Liver (tissue), 9 donors: ENCODE measurements around the gene TPSB2. TPM values are rescaled to one million over a fixed set of nuclear protein-coding genes. Genes with fewer than 3 reads are reported as not detected.

Experiments used
- DNase-seq: peaks from one replicate; pipeline ENCODE4 v3.0.0-alpha.2; 2017; ENCODE audit warnings: low spot score
- H3K27ac ChIP-seq, 2 donors: one replicate each; pipeline ENCODE4 v1.7.0; 2013; ENCODE audit warnings: inconsistent platforms in 2 of 2, low read length in 2 of 2, control low read depth in 1 of 2, low read depth in 1 of 2, mild to moderate bottlenecking in 1 of 2
- H3K27me3 ChIP-seq, 4 donors: one replicate each; pipeline versions ENCODE4 v1.6.1 to v1.7.0; 2013; ENCODE audit warnings: low read length in 3 of 4, inconsistent platforms in 1 of 4, mild to moderate bottlenecking in 1 of 4, moderate library complexity in 1 of 4; ENCODE audit not compliant: control insufficient read depth in 4 of 4, insufficient read depth in 4 of 4
- H3K36me3 ChIP-seq, 4 donors: one replicate each; pipeline versions ENCODE4 v1.6.1 to v1.7.0; 2013; ENCODE audit warnings: low read length in 3 of 4, mild to moderate bottlenecking in 3 of 4, low read depth in 1 of 4, moderate library complexity in 1 of 4; ENCODE audit not compliant: control insufficient read depth in 4 of 4, insufficient read depth in 3 of 4
- H3K4me1 ChIP-seq, 4 donors: one replicate each; pipeline versions ENCODE4 v1.6.1 to v1.7.0; 2013; ENCODE audit warnings: low read length in 3 of 4, mild to moderate bottlenecking in 3 of 4, moderate library complexity in 1 of 4; ENCODE audit not compliant: control insufficient read depth in 4 of 4, insufficient read depth in 4 of 4
- H3K4me3 ChIP-seq, 3 donors: one replicate each; pipeline versions ENCODE4 v1.6.1 to v1.7.0; 2013; ENCODE audit warnings: low read length in 3 of 3, control low read depth in 1 of 3, low read depth in 1 of 3, mild to moderate bottlenecking in 1 of 3
- H3K9ac ChIP-seq, 2 donors: one replicate each; pipeline ENCODE4 v1.7.0; 2013; ENCODE audit warnings: low read length in 2 of 2, mild to moderate bottlenecking in 2 of 2, moderate library complexity in 2 of 2, control low read depth in 1 of 2, low read depth in 1 of 2
- H3K9me3 ChIP-seq, 4 donors: one replicate each; pipeline versions ENCODE4 v1.6.1 to v1.7.0; 2013; ENCODE audit warnings: low read length in 3 of 4; ENCODE audit not compliant: control insufficient read depth in 4 of 4
- ATF3 ChIP-seq: IDR thresholded peaks from 2 replicates; pipeline ENCODE4 v1.6.1; 2016; ENCODE audit warnings: antibody characterized with exemption
- CTCF ChIP-seq: fragments of 150-350 bp; IDR thresholded peaks from 2 replicates; pipeline ENCODE4 v1.5.1; 2017; ENCODE audit warnings: improper control_type of control experiment, low read depth, low read length; ENCODE audit not compliant: missing input control
- FOXA1 ChIP-seq: IDR thresholded peaks from 2 replicates; pipeline ENCODE4 v1.6.1; 2016; ENCODE audit warnings: antibody characterized with exemption
- GABPA ChIP-seq, 2 donors: IDR thresholded peaks in 1 of 2; conservative IDR thresholded peaks in 1 of 2; 2 replicates each; pipeline ENCODE4 v1.6.1; 2016; ENCODE audit warnings: antibody characterized with exemption in 2 of 2, mild to moderate bottlenecking in 1 of 2, moderate library complexity in 1 of 2
- HNF4A ChIP-seq, 2 donors: conservative IDR thresholded peaks; 2 replicates each; pipeline ENCODE4 v1.6.1; 2016; ENCODE audit warnings: antibody characterized with exemption in 2 of 2, mild to moderate bottlenecking in 2 of 2
- HNF4G ChIP-seq: IDR thresholded peaks from 2 replicates; pipeline ENCODE4 v1.6.1; 2016; ENCODE audit warnings: antibody characterized with exemption
- NR2F2 ChIP-seq: IDR thresholded peaks from 2 replicates; pipeline ENCODE4 v1.6.1; 2016; ENCODE audit warnings: antibody characterized with exemption
- REST ChIP-seq: IDR thresholded peaks from 2 replicates; pipeline ENCODE4 v1.6.1; 2016; ENCODE audit warnings: antibody characterized with exemption, mild to moderate bottlenecking
- SP1 ChIP-seq: IDR thresholded peaks from 2 replicates; pipeline ENCODE4 v1.6.1; 2018; ENCODE audit warnings: antibody characterized with exemption, mild to moderate bottlenecking
- TAF1 ChIP-seq: conservative IDR thresholded peaks from 2 replicates; pipeline ENCODE4 v1.6.1; 2016; ENCODE audit warnings: antibody characterized with exemption, mild to moderate bottlenecking
- YY1 ChIP-seq: IDR thresholded peaks from 2 replicates; pipeline ENCODE4 v1.6.1; 2016; ENCODE audit warnings: antibody characterized with exemption, mild to moderate bottlenecking
- ZBTB33 ChIP-seq: IDR thresholded peaks from 2 replicates; pipeline ENCODE4 v1.6.1; 2016; ENCODE audit warnings: antibody characterized with exemption
- WGBS: extraction: QIAGEN DNeasy Blood & Tissue Kit; methylation state at CpG from one replicate; pipeline ENCODE4 v1.1.7; 2013; 5-methylcytosine and 5-hydroxymethylcytosine counted together
- polyA plus RNA-seq, 2 donors: library from polyadenylated mRNA; stranded (reverse) in 1 of 2; unstranded in 1 of 2; fragments of 200-250 nt in 1 of 2; fragments of >200 nt in 1 of 2; fragmentation: Nextera tagmentation in 1 of 2; extraction: Ambion mirVana in 1 of 2; gene quantifications; one replicate each; pipeline versions ENCODE4 v1.2.1 to v1.2.3, GENCODE V29; 2013 to 2015
- total RNA-seq, 2 donors: library from RNA; depleted of rRNA; stranded (reverse); fragments of >200 nt; gene quantifications; one replicate each; pipeline ENCODE4 v1.2.3, GENCODE V29; 2014
- donor health status: healthy.
- donor health status: healthy.
- donor health status: healthy.
- donor health status: healthy.
- donor health status: healthy.

TPSB2 gene
- total and polyA plus RNA-seq, 4 donors, result 0.09 to 12.7 (median 0.45) TPM

GRCh38 chr16:1209081-1209480, 20.9 kb downstream of the TPSB2 start:
- TF ChIP-seq SP1, result no peak
- H3K9me3 ChIP-seq, result no peaks in the 10 kb centered on the region
- WGBS, result 96% methylated on average over 43 of the region's 43 CpGs
- H3K4me1 ChIP-seq, result no peaks in the 10 kb centered on the region
- no peaks in the 10 kb centered on the region for H3K27me3 ChIP-seq
- H3K36me3 ChIP-seq, result peaks cover 0 to 61% (median 21%) of the 10 kb centered on the region in 4 donors
- no peak overlapping the region for H3K9ac ChIP-seq
- no peak overlapping the region for H3K4me3 ChIP-seq
- no peak overlapping the region for H3K27ac ChIP-seq
- DNase-seq, result no peak

GRCh38 chr16:1208239-1208830, 21.6 kb downstream of the TPSB2 start:
- TF ChIP-seq HNF4A (conservative IDR thresholded peaks at IDR 0.05), result no peak
- TF ChIP-seq SP1, result no peak
- no peak for TF ChIP-seq ZBTB33
- no peak for TF ChIP-seq TAF1
- no peak for TF ChIP-seq YY1
- no peak for TF ChIP-seq CTCF
- TF ChIP-seq ATF3, result no peak
- TF ChIP-seq NR2F2, result no peak
- no peak for TF ChIP-seq GABPA (IDR thresholded peaks at IDR 0.05 in 1 of 2, conservative IDR thresholded peaks at IDR 0.05 in 1 of 2)
- TF ChIP-seq HNF4G, result no peak
- TF ChIP-seq FOXA1, result no peak
- no peak for TF ChIP-seq REST
- WGBS, result 87% methylated on average over 22 of the region's 22 CpGs

More at GRCh38 chr16:1208239-1208830, 21.6 kb downstream of the TPSB2 start:
- H3K9me3 ChIP-seq, result no peaks in the 10 kb centered on the region
- no peak overlapping the region for H3K9ac ChIP-seq
- no peaks in the 10 kb centered on the region for H3K27me3 ChIP-seq
- H3K36me3 ChIP-seq, result peaks cover 0 to 61% (median 21%) of the 10 kb centered on the region in 4 donors
- H3K27ac ChIP-seq, result no peak overlapping the region
- no peak overlapping the region for H3K4me3 ChIP-seq
- no peak for DNase-seq
- no peaks in the 10 kb centered on the region for H3K4me1 ChIP-seq
